GM19452 (cell line): Measurements from ENCODE around the gene RAB19.
"Not testable (repeated sequence)": the region's sequence is repeated elsewhere in the genome, so short reads cannot be mapped to it uniquely, and the experiment has no call there.

Source experiments
- ATAC-seq: cut with Tn5 transposase; IDR thresholded peaks from one replicate; pipeline ENCODE4 v1.9.1; 2021; ENCODE audit not compliant: unreplicated experiment

RAB19 gene

GRCh38 chr7:140453273-140453672 lies 49.4 kb downstream of the RAB19 start:
- no peak for ATAC-seq

DNA sequence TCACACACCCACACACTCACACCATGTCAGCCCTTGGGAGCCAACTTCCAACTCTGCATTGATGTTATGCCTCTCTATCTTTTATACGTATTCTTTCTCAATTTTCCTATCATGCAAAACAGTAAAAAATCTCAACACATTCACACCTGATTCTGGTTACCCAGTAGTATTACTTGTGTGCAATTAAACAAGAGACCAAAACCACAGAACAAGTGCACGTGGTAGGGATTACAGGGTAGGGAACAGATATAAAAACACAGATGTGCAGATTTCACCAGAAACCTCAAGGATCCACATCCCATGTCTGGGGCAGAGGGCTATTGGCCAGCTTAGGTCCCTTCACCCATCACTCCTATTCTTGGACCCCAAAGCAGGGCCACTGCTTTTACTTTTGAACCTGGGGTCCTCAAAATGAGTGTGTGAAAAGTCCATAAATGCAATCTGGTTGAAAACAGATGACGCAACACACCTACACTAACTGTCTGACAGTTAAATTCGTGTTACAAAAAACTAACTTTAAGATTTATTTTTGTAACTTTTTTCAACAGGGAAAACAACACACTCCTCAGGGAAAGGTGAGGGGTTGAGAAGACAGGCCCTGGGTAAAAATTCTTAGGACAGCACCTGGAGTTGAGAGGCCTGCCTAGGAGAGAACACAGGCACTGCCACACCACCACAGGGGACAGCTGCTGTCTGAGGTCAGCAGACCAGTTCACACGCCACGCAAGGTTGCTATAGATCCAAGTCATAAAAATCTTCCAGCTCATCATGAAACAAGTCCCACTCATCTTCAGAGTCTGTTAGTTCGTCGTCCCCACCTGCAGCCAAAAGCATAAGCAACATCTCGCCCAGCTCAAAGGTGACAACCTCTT lies 50.2 kb downstream of the RAB19 start:
- not testable (repeated sequence) for ATAC-seq

DNA sequence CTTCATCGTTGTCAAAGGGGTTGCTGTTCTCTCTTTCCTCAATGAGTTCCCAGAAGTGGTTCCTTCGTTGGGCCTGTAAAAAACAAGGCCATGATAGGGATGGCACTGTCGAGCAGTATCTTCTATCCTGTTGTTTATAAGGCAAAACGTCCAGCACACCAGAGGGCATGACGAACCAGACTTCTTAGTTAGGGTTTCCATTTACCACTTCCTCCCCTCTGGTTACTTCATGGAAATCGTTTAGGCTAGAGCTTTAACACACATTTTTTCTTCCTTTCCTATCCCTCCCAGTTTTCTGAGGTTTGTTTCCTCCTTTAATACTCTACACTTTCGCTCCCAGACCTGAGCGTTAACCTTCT lies 50.8 kb downstream of the RAB19 start:
- no peak for ATAC-seq

GRCh38 chr7:140455743-140456142 lies 51.9 kb downstream of the RAB19 start:
- ATAC-seq, result no peak

DNA sequence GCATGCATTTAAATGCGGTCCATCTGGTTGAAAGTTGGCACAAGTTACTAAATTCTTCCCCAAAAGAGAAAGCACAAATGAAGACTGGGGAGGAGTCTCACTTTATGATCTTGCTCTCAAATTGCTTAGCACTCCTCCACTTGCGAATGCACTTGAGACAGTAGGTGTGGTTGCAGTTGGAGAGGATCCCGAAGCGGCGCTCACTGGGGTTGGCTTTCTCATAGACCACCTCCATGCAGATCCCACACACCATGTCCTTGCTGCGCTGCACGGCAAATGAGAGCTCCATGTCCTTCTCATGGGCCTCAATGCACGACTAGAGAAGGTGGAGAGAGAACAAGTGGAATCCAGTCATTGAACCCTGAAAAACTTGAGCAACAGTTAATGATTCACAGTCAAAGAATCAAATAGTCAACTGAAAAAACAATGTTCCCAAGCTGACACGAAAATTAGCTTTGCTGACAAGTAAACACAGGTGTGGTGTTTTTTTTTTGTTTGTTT lies 52.7 kb downstream of the RAB19 start:
- no peak for ATAC-seq

DNA sequence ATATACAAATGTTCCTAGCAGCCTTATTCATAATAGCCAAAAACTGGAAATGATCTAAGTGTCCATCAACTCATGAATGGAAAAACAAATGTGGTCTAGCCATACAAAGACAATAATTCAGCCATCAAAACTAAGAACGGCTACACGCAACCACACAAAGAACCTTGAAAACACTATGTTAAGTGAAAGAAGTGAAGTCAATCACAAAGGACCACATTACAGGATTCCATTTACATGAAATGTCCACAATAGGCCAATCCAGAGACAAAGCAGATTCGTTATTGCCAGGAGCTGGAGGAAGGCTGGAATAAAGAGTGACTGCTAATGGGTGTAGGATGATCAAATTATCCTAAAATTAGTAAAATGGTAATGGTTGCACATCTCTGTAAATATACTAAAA lies 54.3 kb downstream of the RAB19 start:
- no peak for ATAC-seq

- no peak for ATAC-seq
Observed at GRCh38 chr7:140458916-140459315, 55.1 kb downstream of the RAB19 start.

DNA sequence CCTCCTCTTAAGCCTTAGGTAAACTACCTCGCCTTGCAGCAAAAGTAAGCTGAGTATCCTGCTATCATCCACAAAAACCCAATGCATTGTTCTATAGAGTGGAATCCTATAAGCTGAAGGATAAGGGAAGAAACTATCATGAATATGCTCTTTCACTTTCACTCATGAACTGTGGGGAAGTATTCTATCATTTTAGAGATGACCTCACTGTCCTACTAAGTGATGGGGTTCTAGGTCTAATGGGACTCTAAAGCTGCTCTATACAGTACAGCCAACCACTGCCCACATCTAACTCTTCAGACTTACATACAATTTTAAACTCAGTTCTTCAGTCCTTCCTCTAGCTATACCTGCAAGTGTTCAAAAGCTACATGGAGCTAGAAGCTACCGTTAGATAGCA lies 59.3 kb downstream of the RAB19 start:
- no peak for ATAC-seq

- no peak for ATAC-seq
Observed at GRCh38 chr7:140475747-140476333, 72.0 kb downstream of the RAB19 start.

DNA sequence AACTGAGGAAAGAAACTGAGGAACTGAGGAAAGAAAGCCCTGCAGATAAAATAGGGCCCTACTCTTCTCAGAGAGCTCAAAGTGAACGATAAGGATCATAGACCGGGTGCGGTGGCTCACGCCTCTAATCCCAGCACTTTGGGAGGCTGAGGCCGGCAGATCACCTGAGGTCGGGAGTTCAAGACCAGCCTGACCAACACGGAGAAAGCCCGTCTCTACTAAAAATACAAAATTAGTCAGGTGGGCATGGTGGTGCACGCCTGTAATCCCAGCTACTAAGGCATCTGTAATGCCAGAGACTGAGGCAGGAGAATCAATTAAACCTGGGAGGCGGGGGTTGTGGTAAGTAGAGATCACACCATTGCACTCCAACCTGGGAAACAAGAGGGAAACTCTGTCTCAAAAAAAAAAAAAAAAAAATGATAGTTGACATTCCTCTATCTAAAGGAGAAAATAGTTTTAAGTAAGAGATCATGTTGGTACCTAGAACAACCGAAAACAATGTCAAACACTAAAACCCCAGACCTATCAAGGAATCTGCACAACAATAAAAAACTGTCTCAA lies 72.9 kb downstream of the RAB19 start:
- no peak for ATAC-seq
